SHP77 treated with DMSO at 0.1 percent for 48 hours (cell line): ENCODE results near the gene RSU1.

Source experiments
- DNase-seq: peaks from one replicate; lab custom pipeline; 2025; lab: John Stamatoyannopoulos, UW

Gene RSU1

GRCh38 chr10:16674147-16674703, 143.0 kb downstream of the RSU1 start:
- DNase-seq, result no peak

GRCh38 chr10:16673443-16673842, 143.8 kb downstream of the RSU1 start:
- peak; percentile 76 for DNase-seq

GRCh38 chr10:16663444-16663843, 153.8 kb downstream of the RSU1 start:
- no peak for DNase-seq

GRCh38 chr10:16662923-16663322, 154.3 kb downstream of the RSU1 start:
- DNase-seq, result no peak

- DNase-seq, result no peak
Observed at GRCh38 chr10:16656895-16657294, 160.3 kb downstream of the RSU1 start.

GRCh38 chr10:16653224-16653623, 164.0 kb downstream of the RSU1 start:
- no peak for DNase-seq

GRCh38 chr10:16652154-16652553, 165.1 kb downstream of the RSU1 start:
- DNase-seq, result no peak

GRCh38 chr10:16649757-16650156, 167.5 kb downstream of the RSU1 start:
- no peak for DNase-seq

GRCh38 chr10:16648366-16648765, 168.9 kb downstream of the RSU1 start:
- no peak for DNase-seq

- no peak for DNase-seq
Observed at GRCh38 chr10:16646181-16647059, 170.8 kb downstream of the RSU1 start.

GRCh38 chr10:16644146-16644545, 173.1 kb downstream of the RSU1 start:
- DNase-seq, result no peak

GRCh38 chr10:16643502-16643901, 173.7 kb downstream of the RSU1 start:
- DNase-seq, result no peak

- no peak for DNase-seq
Observed at GRCh38 chr10:16640153-16640552, 177.1 kb downstream of the RSU1 start.

GRCh38 chr10:16639471-16639870, 177.8 kb downstream of the RSU1 start:
- DNase-seq, result no peak

- DNase-seq, result no peak
Observed at GRCh38 chr10:16632996-16633395, 184.2 kb downstream of the RSU1 start.

GRCh38 chr10:16626697-16627096, 190.5 kb downstream of the RSU1 start:
- no peak for DNase-seq

GRCh38 chr10:16612981-16613355, 204.3 kb downstream of the RSU1 start:
- DNase-seq, result no peak

- no peak for DNase-seq
Observed at GRCh38 chr10:16612115-16612980, 204.9 kb downstream of the RSU1 start.

- DNase-seq, result no peak
Observed at GRCh38 chr10:16611037-16611436, 206.2 kb downstream of the RSU1 start.

GRCh38 chr10:16609211-16609610, 208.0 kb downstream of the RSU1 start:
- no peak for DNase-seq

GRCh38 chr10:16606923-16607322, 210.3 kb downstream of the RSU1 start:
- DNase-seq, result no peak

- DNase-seq, result no peak
Observed at GRCh38 chr10:16606421-16606820, 210.8 kb downstream of the RSU1 start.

GRCh38 chr10:16603308-16603707, 213.9 kb downstream of the RSU1 start:
- no peak for DNase-seq
